Jurkat, Clone E6-1 (cell line): ENCODE measurements around the gene FAM111A. TPM values are rescaled to one million over a fixed set of nuclear protein-coding genes. Genes with fewer than 3 reads are reported as not detected.
"Not testable (repeated sequence)": the region's sequence is repeated elsewhere in the genome, so short reads cannot be mapped to it uniquely, and the experiment has no call there.

ENCODE experiments used
- DNase-seq: peaks from one replicate; pipeline ENCODE4 v3.0.0-alpha.2; 2011; ENCODE audit warnings: low read depth, low spot score
- H3K4me3 ChIP-seq: 2 replicates; pipeline ENCODE4 v1.5.1; 2011; ENCODE audit warnings: mild to moderate bottlenecking, low read length, control low read depth, moderate library complexity
- polyA plus RNA-seq: library from polyadenylated mRNA; unstranded; fragments of >200 nt; gene quantifications from one replicate; pipeline ENCODE4 v1.2.1, GENCODE V29; 2012; ENCODE audit warnings: missing spikeins; ENCODE audit not compliant: insufficient read length, insufficient read depth

FAM111A gene, protein sequence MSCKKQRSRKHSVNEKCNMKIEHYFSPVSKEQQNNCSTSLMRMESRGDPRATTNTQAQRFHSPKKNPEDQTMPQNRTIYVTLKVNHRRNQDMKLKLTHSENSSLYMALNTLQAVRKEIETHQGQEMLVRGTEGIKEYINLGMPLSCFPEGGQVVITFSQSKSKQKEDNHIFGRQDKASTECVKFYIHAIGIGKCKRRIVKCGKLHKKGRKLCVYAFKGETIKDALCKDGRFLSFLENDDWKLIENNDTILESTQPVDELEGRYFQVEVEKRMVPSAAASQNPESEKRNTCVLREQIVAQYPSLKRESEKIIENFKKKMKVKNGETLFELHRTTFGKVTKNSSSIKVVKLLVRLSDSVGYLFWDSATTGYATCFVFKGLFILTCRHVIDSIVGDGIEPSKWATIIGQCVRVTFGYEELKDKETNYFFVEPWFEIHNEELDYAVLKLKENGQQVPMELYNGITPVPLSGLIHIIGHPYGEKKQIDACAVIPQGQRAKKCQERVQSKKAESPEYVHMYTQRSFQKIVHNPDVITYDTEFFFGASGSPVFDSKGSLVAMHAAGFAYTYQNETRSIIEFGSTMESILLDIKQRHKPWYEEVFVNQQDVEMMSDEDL
- 65.8 TPM for polyA plus RNA-seq

DNA sequence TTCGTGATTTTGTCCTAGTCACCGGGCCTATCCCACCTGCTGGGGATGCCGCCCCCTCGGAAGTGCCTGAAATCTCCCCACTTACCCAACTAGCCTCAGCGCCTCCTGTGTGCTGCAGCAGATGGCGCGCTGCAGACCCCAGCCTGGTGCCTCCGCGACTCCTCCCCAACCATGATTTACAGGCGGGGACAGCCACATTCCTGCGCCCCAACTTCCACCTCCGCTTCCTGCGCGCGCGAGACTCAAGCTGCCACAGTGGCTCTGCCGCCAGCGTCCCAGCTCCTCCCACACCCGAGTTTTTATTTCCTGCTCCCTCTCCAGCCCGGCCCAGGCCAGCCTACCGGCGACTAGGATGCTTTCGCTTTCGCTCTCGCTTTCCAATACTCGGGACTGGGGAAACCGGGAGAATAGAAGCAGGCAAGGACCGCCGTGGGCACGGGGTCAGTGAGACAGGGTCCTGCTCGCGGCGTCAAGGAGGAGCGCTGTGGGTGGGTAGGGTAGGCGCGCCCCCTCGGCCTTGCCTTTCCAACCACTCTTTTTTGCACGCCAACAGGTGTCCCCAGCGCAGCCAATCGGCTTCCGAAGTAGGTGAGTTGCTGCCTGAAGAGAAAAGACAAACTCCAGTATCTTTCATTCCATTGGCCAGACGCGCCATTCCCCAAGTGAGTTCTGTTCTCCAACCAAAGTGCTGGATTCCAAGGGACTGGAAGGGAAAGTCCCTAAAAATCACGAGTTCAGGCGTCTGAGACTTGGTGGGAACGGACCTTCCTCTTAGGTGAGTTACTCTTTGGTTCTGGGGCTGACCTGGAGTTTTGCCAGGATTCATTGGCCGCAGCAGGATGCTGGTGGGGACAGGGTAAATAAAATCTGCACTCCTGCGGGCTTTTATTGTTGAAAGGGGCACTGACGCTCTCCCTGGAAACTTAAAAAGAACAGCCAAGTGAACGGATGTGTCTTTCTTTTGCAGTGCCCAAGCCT is at the start of gene FAM111A:
FAM111A (plus strand) TSS at position 327 of the 978 bp plus-strand sequence. CDS start 6,017 bp downstream, outside the sequence.
- DNase-seq, result peak; percentile 87
- H3K4me3 ChIP-seq, result peak within 1 kb of the TSS; percentile 74

DNA sequence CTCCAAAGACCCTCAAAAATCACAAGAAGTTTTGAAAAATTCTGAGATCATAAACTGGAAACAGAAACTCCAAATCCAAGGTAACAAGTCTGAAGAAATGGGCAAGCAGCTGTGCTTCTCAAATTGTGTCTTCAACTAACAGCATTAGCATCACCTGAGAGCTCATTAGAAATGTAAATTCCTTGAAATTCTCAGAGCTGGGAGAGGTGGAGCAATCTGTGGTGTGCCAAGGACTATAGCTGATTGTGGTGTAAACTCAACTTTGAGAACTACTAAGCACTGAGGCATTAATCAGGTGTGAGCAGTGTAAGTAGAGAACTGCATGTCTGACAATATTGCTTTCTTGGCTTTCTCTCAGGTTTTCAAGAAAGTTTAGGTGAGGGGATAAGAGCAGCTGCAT is 49.1 kb upstream of the FAM111A start:
- DNase-seq, result not testable (repeated sequence)

DNA sequence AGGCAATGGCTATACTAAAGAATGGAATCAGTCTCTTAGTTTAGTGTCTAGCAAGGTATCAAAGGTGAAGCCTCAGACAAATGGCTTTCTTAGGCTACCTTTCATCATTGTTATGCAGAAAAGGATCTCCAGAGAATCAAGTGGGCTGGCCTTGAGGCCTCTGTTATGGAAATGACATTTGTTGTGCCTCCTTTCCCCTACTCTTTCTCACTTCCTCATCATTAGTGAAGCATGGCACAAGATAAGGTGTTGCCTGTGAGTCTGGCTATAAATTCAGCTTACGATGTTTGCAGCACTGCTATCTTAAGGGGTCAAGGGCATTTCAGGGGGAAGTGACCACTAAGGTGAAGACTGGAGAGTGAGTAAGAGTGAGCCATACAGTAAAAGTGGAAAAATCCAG is 47.4 kb upstream of the FAM111A start:
- not testable (repeated sequence) for DNase-seq, H3K4me3 ChIP-seq

More for the DNA sequence above, 49.1 kb upstream of the FAM111A start:
- not testable (repeated sequence) for H3K4me3 ChIP-seq

DNA sequence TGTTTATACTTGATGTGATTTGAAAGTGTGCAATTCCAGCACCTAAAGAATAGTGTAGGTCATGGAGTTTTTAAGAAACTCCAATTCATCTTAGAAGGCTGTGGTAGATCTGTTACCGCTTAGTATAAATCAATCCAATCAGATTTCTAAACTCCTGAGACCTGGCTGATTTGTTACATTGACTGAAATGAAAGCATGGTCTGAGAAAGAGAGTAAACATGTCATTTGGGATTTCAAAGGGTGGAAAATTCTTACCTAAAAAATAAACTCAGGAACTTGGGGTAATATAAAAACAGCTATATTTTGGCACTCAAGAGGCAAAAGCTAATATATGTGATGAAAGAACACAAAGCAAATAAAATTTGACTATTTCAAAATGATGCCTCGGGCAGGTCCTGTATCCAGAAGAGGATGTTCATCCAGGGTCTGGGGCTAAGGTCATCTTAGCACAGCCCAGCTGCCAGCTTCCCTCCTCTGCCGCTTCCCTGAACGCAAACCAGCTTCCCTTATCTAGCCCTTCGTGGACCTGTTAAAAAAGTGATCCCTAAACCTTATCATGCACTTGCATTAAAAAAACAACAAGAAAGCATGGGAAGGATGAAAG is 46.6 kb upstream of the FAM111A start:
- not testable (repeated sequence) for H3K4me3 ChIP-seq, DNase-seq

DNA sequence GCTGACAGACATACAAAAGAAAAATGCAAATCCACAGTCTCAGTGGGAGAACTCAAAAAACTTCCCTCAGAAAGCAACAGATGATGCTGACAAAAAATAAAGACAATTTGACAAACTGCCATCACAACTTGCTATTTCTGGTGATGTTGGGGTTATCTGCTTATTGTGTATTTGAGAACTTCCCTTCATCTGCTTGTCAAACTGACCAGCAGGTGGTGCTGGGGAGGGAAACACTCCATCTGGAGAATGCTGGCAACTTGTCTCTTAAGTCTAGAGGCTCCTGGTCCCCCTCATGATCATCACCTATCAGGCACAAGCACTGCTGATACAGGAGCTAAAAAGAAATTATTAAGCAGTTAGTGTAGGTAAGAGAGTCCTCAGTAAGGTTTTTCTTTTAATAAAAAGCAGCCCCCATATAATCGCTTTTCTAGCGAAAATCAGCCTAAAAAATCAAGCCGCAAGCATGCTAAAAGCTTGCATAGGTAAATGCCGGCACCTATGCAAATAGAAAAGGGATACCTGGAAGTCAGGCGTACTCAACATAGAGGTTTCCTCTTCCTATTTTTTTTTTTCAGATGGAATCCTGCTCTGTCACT is 45.4 kb upstream of the FAM111A start:
- H3K4me3 ChIP-seq, result no peak overlapping the region
- DNase-seq, result peak; percentile 59

DNA sequence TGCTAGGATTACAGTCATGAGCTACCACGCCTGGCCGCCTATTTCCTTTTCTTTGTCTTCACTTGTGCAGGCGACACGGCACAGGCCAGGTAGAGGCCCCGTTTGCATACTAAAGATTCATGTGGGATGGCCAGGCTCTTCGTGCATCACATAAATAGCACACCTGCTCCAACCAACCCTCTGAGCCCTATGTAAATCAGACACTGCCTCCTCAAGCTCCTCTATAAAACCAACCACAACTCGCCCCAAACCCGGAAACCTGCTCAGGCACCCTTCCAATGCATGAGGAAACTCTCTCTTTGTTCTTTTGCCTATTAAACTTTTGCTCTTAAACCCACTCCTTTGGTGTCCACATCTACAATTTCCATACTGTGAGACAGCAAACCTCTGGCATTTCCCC is 44.7 kb upstream of the FAM111A start:
- peak; percentile 40 for DNase-seq

DNA sequence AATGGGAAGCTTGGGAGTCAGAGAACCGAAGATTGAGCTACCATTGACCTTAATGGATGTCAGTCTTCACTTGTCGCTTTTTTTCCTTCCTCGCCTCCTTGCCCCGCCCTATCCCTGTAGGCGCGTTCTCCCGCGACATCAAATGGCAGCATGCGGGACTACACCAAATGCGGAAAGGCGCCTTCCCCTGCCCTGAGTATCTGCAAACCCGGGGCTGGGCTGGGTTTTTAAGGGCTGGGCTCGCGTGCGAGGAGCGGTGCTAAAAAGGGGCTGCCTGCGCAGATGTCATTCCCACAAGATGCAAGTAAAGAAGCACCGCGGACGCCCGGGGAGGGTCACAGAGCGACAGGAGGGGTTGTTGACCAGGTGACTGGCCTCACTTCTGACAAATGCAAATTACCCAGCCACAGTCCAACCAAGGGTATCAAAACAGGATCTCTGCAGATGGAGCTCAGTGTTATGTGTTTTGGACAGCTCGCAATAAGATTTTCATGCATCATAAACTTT is 40.3 kb upstream of the FAM111A start:
- DNase-seq, result no peak
- no peak overlapping the region for H3K4me3 ChIP-seq

More for the DNA sequence above, 44.7 kb upstream of the FAM111A start:
- not testable (repeated sequence) for H3K4me3 ChIP-seq

DNA sequence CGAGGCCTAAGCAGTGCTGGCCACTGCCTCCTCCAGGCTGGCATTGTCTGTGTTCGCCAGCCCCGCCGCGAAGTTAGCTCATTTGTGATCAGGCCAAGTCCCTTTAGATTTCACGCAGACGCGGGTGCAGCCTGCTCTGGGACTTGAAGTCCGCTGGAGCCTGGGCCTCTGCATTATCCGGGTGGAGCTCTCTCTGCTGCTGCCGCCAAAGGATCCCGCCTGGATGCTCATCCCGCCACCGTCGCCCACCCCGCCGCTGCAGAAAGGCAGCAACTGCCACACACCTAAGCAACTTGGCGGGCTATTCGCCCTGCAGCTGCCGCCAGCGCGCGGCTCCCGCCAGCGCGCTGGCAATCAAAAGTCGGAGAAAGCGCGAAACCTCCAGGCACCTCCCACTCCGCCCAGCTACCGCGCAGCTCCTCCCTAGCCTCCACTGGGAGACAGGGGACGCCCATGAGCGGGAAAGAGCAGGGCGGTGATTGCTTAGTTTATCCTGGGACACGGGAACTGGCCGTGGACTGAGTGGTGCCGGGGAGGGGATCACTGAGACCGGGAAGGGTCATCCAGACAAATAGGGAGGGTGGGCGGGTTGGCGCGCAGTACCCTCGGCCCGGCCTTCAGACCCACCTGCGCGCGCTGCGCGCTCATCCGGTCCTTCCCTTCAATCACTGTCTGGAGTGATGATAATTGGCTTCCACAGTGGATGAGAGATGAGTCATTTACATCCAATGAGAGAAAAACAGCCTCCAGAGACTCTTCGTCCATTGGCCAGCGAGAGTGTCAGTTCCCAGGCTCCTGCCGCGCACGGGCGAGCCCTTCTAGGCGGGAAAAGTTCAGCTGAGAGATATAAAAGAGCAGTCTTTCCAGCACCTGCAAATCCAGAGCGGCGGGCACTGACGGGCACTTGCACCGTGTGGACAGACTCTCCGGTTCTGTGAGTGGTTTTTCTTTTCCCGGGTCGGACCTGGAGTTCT is 36.0 kb upstream of the FAM111A start, which contains the start of gene FAM111B:
FAM111B (plus strand) TSS at position 875 of the 974 bp plus-strand sequence. CDS start 2,389 bp downstream, outside the sequence.
- peak; percentile 95 for DNase-seq

DNA sequence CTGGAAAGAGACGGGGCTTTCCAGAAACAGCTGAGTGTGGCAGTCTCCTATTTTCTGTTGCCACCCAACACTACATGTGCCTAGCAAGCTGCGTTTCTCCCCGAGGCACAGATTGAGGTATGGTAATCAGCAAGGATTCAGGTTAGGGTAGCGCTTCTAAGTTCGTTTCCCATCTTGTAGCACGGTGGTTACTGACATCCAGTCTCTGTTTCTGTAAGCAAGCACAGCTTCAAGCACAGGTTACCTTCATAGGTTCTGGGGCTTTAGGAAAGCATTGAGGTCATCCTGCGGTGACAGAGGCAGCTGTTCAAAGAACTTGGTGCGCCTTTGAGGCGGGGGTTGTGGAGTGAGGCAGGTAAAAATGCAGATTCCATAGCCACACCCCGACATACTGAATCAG is 34.9 kb upstream of the FAM111A start:
- peak overlapping the region; percentile 73 for H3K4me3 ChIP-seq
- DNase-seq, result not testable (repeated sequence)

More for the DNA sequence above, 36.0 kb upstream of the FAM111A start, which contains the start of gene FAM111B:
- peak within 1 kb of the TSS; percentile 73 for H3K4me3 ChIP-seq

DNA sequence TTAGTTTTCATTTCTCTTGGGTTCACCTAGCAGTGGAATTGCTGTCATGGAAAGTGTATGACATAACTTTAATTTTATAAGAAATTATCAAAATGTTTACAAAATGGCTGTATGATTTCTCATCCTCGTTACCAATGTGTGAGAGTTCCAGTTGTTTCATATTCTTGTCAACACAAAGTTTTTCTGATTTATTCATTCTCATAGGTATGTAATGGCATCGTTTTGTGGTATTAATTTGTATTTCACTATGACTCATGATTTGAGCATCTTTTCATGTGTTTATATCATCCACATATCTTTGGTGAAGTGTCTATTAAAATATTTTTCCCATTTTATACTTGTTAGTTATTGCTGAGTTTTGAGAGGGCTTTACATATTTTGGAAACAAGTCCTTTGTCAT is 30.2 kb upstream of the FAM111A start:
- no peak for DNase-seq

DNA sequence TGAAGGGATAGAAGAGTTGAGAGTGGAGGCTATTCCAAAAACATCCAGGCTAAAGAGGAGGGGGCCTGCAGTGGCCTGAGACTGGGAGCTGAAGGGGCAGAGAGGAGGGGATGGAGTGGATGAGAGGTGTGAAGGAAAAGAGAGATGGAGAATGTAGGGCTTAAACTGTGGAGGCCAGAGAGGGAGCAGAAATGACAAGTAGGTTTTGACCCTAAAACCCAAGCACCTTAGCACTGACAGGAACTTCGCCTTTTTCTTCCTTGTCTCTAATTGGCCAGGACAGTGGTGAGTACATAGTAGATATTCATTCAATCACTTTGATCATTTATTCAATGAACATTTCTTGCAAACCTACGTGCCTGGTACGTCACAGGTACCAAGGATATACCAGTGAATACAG is 28.3 kb upstream of the FAM111A start:
- no peak overlapping the region for H3K4me3 ChIP-seq
- no peak for DNase-seq

More for the DNA sequence above, 30.2 kb upstream of the FAM111A start:
- no peak overlapping the region for H3K4me3 ChIP-seq

DNA sequence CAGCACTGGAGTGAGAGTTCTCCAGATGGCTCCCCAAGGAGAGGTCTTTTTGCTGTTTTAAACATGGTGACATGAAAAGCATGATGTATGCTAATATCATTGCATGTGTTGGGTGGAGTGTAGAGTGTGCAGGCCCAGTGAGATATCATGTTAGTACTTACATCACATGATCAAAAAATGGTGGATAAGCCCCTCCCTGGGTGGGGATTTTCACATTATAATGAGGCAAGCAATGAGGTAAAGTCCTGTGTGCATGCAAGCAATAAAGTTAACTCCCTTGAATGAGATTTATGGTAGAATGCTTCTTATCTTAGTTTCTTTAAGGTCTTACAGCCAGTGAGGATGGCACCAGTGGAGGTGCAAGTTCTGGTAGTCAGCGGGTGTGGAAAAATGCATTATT is 27.1 kb upstream of the FAM111A start:
- H3K4me3 ChIP-seq, result no peak overlapping the region
- DNase-seq, result no peak

DNA sequence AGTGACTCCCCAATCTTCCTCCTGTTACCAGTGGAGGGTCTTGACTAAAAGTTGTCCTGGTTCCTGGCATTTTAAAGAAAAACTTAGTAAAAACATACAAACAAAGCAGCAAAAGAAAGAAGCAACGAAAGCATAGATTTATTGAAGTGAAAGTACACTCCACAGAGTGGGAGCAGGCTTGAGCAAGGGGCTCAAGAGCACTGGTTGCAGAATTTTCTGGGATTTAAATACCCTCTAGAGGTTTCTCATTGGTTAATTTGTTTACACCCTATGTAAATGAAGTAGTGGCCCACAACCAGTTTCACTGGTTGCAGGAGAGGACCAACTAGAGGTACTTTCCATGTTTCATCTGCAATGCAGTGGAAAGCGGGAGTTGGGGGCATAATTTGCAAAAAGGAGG is 24.9 kb upstream of the FAM111A start:
- no peak overlapping the region for H3K4me3 ChIP-seq
- no peak for DNase-seq

DNA sequence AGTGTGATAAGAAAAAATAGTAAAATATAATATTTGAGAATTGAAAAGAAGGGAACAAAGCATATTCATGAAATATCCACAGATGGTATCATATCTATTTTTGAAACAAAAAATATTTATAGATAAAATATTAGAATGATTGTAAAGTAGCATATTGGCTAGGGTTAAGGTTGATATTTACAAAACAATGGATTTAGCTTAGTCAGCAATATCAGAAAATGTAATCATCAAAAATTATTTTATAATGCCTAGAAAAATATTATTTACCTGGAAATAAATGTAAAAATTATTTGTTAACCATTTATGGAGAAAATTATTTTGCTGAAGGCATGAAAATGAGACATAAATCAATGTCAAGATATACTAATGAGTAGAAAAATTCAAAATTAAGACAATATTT is 22.8 kb upstream of the FAM111A start:
- no peak for DNase-seq
- H3K4me3 ChIP-seq, result no peak overlapping the region

DNA sequence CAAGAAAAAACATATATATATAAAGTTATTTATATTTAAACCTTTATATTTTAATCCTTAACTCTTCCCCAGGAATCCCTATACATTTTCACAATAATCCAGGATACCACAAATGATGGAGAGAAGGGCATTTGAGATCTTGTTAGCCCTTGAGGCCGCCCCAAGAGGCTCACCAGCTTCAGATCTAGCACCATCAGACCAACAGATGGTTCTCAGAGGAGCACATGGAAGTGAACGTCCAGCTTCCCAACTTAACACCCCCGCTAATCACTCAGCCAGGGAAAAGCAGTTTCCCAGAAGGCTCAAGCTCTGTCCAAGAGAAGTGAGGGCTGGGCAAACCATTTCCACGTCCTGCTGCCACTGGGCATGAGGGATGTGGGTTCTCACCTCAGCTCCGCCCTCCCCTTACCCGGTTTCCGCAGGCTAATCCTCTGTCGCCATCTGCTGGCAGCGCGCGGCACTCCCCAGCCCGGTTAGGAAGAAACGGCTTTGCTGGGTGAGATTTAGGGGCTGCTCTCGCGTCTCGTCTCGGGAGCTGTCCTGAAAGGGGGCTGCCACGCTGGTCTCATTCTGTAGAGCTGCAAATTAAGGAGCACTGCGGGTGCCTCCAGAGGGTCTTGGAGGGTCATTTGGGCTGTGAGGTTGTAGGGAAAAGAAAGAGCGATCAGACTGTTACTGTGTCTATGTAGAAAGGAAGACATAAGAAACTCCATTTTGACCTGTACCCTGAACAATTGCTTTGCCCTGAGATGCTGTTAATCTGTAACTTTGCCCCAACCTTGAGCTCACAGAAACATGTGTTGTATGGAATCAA is 6.8 kb upstream of the FAM111A start:
- peak; percentile 81 for DNase-seq
- no peak overlapping the region for H3K4me3 ChIP-seq

DNA sequence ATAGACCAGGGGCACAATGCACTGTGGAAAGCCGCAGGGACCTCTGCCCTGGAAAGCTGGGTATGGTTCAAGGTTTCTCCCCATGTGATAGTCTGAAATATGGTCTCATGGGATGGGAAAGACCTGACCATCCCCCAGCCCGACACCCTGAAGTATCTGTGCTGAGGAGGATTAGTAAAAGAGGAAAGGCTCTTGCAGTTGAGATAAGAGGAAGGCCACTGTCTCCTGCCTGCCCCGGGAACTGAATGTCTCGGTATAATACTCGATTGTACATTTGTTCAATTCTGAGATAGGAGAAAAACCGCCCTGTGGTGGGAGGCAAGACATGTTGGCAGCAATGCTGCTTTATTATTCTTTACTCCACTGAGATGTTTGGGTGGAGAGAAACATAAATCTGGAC is 6.1 kb upstream of the FAM111A start:
- H3K4me3 ChIP-seq, DNase-seq: not testable (repeated sequence)
